Ramos (cell line): ENCODE data around the gene ZBTB40.

Source experiments
- in situ Hi-C: fragments of 300-500 bp; cut with MboI; formaldehyde crosslinking; loops from one replicate; pipeline ENCODE4 v1.14.3; 2022; ENCODE audit warnings: low sequenced_read_pairs; ENCODE audit not compliant: unreplicated experiment

Gene ZBTB40

DNA sequence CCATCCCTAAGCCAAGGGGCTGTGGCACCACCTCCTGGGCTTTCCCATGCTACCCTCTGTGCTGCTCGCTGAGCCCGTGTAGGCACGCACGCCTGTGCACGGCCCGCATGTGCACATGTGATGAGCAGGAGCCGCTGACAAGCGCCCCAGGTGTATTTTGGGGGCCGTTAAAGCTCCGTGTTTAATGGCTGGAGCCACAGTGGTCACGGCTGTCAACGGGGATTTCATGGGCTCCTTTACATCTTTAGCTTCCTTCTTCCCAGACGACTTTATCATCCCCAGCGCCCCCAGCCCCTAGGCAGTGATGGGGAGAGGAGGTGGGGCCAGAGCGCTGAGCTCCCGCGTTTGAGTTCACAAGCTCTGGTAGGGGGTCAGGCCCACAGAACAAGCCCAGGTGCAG lies 99.9 kb downstream of the ZBTB40 start:
- in situ Hi-C loops, result no loop called here

DNA sequence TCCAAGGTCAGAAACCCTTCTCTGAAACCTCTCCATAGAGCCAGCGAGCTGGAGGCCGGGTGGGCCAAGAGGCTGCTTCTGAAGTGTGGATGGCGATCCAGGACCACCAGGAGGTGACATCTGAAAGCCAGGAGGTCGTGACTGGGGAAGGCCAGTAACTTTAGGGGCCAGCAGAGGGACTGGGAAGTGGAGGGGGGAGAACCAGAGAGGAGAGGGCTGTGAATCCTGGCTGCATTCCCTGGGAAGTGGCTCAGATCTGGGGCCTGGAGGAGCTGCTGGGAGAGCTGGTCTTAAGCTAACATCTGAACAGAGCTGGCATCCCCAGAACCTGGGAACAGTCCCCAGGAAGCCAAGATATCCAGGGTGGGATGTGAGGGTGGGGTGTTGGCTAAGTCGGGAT lies 100.4 kb downstream of the ZBTB40 start:
- in situ Hi-C loops, result no loop called here

DNA sequence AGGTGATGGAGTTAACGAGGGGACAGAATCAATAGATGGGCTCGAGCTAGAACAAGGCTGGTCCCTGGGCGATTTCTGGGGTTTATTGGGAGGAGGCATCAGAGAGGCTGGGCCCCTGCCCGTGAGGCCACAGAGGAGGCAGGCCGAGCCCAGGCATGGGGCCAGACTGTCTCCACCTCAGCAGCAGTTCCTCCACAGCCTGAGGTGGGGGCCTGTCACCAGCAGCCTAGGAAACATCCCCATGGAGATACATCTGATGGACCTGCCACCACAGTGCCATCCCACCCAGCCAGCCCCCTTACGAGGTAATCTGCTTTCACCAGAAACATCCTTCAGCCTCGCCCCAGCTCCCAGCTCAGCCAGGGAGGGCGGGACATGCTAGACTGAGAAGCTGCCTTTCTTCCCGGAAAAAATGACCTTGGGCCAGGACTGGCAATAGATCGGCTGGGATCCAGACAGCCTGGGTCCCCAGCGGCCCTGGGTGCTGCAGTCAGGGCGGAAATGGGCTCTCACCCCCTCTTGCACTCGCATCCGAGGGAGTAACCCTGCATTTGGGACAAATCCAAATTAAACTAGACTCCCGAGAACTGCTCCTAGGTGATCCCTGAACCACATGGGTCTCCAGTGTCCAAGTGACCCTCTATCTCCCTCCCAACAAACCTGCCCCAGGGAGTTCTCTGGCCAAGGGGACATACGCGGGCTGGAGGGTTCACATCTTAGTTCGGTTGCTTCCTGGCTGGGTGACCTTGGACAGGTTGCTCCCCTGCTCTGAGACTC lies 101.6 kb downstream of the ZBTB40 start:
- in situ Hi-C loops, result no loop called here

DNA sequence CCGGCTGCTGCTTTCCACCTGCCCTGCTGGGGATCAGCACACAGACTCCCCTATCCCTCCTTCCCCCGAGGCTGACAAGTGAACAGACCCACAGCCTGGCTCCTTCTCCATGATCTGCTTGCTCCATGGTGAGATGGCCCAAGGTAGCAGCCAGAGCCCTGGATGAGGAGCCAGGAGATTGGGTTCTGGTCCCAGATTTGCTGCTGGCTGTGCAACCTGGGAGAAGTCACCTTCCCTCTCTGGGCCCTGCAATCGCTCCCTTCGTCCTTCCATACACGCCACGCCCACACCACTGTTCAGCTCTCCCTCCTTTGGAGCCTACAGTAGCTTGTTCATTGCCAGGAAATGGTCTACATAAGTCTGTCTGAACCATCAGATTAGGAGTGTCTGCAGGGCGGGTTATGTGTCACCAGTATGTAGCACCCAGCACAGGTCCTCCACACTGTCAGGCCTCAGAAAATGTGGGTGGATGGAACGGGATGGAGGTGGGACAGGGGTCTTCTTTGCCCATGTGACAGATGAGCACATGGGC lies 102.4 kb downstream of the ZBTB40 start:
- in situ Hi-C loops, result no loop called here

DNA sequence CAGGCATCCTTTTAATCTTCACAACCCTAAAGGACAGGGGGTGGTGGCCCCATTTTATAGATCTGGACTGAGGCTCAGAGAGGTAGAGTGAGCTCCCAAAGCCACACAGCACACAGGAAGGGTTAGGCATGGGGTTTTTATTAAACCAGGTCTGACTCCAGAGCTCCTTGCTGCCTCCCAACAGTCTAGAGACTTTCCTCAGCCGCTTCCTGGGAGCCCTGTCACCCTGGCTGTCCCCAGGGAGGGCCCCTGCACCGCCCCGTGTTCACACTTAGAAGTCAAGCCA lies 103.7 kb downstream of the ZBTB40 start:
- in situ Hi-C loops, result no loop called here

DNA sequence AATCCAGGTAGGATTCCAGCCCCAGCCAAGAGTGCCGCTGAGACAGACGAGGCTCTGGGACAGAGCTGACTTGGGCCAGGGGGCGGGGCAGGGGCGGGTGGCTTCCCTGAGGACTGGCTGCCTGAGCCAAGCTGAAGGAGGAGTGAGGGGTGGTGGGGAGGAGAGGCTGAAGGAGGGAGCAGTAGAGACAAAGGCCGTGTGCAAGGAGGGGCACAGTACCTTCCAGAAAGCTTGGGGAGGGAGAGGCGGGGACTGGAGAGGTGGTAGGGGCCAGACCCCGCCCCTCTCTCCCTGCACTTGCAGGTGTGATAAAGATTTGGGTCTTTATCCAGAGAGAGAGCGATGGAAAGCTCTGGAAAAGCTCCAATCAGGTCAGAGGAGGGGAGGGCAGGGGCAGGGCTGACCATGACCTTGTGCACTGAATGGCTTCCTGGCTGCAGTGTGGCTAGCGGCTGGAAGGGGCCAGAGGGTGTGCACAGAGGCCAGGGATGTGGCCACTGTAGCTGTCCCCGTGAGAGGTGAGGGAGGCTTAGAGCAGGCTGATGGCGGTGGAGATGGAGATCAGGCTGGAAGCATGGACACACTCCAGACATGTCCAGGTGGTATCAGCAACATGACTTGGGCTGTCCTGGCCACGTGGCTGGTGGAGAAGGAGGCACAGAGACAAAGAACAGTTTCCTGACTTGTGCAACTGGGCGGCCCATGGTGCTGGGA lies 104.9 kb downstream of the ZBTB40 start:
- in situ Hi-C loops, result no loop called here

DNA sequence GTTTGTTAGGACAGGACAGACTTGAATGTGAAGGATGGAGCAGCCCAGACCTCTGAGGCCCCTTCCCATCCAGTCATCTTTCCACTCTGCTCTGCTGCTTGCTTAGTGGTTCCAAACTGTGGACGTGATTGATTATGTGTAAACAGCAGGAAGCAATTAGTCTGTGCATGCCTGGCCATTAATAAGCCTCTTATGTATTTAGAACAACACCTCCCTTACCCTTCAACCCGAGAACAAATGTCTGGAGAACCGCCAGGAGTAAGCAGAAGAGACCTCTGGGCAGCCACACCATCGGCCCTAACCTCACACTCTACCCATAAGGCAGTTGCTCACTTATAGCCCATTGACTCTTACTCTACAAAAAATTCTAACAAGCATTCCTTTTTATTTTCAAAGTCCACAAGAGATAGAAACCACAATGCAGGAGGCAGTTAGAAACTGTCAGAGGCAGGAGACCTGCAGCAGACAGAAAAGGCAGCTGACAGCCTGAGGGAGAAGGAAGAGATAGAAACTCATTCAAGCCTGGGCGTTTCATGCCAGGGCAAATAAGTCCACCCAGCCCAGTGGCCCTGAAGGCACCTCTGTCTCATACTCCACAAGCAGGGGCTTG lies 105.8 kb downstream of the ZBTB40 start:
- in situ Hi-C loops, result no loop called here

DNA sequence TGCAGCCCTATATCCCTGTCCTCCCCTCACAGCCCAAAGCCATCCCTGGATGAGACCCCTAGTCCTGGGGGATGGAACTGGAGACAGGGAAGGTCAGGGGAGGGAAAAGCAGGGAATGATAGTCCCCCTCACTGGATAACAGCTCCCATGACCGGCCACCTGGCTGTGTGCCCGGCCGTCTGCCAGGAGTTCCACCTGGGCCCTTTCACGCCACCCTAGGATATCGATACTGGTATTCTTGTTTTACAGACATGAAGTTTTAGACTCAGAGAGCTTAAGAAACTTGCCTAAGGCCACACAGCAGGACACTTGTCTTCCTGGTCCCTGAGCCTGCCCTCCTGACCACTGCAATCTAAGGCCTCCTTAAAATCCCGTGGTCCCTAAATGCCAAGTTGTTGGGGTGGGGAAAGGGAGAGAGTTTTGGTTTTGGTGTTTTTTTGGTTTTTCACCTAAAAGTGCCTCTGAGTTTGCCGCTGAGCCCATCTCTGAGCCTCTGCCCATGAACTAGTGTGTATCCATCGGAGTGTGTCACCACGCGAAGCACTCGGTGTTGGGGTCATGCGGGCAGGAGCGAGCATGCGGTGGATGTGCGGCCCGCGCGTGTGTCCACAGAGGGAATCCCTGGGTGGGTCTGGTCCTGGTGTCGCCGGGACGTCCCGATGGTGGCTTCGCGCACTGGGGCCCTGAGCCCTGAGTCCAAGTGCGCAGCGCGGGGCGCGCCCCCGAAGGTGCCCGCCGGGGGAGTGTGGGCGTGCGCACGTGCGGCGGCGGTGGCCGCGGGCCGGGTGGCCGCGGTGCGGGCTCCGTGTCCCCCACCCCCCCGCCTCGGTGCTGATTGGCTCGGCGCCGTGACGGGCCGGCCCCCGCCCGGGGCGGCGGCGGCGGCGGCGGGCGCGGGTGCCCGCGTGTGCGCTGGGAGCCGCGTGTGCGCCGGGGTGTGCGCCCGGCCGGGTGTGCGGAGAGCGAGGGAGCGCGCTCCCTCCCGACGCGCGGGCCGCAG lies 111.2 kb downstream of the ZBTB40 start, which contains the start of gene EPHA8:
TSS of gene EPHA8 (plus strand) at position 906 of the 1,000 bp plus-strand sequence. CDS start 147 bp downstream, outside the sequence.
- in situ Hi-C loops, result no loop called here

DNA sequence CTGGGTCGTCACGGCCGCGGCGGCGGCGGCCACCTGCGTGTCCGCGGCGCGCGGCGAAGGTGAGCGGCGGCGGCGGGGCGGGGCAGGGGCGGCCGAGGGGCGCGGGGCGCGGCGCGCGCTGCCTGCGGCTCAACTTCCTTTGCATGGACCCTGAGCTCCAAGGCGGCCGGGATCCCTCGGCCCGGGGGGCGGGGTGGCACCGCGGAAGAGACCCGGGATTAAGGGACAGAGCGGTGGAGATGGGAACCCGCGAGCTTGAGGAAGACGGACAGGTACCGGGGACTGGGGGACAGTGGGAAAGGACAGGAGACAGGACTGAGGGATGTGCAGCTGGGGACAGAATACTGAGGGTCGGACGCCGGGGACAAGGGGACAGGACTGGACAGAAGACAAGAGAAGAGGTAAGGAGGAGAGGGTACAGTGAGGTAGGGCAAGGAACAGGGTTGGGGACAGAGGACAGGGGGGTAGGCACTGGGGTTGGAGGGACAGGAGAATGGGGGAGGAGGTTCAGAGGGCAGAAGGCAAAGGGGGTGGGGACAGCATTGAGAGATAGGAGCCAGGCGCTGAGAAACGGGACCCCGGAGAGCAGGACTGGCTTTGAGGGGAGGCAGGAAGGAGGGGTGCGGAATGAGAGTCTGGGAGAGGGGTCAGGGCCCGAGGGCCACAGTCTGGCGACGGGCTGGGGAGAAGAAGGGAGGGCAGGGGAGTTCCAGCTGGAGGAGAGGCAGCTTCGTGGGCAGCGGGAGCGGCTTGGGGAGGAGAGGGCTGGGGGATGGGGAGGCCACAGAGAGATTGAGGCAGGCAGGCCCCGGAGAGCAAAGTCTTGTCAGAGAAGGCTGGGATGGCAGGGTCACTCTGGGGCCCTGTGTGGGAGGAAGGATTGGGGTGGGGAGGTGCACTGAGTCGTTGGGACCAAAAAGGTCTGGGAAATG lies 112.3 kb downstream of the ZBTB40 start:
- in situ Hi-C loops, result no loop called here

DNA sequence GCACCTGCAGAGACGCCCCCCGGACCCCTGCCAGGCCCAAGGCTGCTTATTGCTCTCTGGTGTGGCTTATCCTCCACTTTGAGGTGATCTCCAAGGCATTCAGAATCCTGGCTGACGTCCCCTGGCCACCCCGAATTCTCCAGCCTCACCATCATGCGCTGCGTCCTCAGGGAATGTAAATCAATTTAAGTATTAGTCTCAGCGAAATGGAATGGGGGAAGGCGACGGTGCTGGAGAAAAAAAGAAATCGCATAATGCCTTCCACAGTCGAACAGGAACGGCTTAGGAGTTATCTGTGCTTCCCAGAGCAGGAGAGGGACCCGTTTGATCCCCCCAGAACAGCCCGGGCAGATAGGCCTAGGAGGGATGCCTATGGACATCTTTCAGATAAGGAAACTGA lies 114.5 kb downstream of the ZBTB40 start:
- in situ Hi-C loops, result no loop called here

DNA sequence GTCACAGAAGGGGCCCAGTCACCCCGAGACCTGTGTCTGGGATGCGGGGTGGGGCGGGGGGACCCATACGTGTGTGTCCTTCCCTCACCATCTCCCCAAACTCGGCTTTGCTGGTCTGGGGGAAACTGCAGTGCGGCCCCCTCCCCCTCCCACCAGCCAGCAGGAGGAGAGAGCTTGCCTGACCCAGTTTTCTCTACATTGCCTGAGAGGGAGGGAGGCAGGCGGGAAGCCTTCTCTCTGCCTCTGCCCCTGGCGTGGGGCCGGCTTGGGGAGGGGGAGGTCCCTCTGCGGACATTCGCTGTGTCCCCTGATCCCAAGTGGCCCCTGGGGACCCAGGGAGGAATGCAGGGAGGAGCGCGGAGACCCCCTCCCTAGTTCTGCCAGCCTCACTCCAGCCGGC lies 115.5 kb downstream of the ZBTB40 start:
- in situ Hi-C loops, result no loop called here

DNA sequence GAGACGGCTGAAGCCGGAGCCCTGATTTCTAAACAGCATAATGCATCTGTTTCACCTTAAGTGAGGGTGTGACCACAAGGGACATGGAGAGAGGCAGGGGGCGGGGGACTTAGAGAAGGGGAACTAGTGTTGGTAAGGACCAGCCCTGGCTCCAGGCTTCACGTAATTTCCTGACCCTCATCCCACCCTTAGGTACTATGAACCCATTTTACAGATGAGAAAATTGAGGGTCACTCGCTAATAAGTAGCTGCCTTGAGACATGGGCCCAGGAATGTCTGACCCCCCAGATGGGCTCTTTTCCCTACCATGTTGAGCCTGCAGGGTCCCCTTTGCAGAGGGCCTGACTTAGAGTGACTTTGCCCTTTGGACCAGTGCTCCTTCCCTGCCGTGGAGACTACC lies 116.3 kb downstream of the ZBTB40 start:
- in situ Hi-C loops, result no loop called here

DNA sequence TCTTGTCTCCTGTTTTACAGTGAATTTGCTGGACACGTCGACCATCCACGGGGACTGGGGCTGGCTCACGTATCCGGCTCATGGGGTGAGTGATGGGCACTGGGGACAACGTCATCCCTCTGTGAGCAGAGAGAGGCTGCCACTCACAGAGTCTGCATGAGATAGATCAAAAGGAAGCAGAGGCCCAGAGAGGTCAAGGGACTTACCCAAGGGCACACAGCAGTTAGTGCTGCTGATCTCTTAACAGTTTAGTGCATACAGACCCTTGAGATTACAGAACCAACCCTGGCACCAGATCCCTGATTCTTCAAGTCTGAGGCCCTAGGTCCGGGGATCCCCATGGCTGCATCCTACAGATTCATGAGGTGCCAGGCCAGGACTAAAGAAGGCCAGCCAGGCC lies 117.6 kb downstream of the ZBTB40 start:
- in situ Hi-C loops, result no loop called here

DNA sequence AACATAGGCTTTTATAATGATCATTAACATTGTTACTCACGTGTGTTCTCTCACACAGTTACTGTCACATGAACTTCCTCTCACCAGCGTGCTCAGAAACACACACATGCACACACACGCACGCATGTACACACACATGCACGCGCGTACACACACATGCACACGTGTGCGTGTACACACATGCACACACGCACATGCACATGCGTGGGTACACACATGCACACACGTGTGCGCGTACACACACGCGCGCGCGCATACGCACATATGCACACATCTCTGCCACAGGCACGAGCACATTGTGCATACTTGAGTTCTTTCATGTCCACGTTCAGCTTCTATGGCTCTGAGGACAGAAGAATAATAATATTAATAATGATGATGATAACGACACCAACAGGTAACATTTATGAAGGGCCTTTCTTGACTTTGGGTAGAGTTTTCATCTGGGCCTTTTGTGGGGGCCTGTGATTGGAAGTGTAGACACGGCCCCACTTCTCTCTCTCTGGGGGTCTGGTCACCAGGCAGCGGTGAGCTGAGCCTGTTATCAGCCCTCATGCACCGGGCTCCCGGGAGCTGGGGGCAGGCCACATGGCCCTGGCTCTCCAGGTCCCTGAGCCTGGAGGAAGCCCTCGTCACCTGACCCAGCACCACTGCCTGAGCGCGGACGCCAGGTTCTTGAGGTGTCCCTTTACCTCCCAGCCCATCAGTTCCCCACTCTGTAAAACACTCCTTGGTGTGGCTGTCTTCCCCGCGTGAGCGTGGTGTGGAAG lies 118.7 kb downstream of the ZBTB40 start:
- in situ Hi-C loops, result no loop called here

DNA sequence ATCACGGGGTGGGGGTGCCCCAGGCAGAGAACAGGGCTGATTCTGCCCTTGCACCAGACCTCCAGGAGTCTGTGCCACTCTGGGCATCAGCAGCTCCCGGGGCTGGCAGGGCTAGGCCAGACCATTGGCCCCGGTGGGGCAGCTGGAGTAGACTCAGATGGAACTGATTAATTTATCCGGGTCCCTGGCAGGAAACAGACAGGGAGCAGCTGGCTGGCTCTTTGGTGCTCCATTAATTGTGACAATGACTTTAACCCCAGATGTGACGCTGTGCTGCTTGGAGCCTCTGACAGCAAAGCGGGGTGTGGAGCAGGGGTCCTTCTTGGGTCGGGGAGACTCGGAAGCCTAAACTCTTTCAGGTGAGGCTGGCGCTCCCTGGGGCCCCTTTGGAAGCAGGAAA lies 121.2 kb downstream of the ZBTB40 start:
- in situ Hi-C loops, result no loop called here

DNA sequence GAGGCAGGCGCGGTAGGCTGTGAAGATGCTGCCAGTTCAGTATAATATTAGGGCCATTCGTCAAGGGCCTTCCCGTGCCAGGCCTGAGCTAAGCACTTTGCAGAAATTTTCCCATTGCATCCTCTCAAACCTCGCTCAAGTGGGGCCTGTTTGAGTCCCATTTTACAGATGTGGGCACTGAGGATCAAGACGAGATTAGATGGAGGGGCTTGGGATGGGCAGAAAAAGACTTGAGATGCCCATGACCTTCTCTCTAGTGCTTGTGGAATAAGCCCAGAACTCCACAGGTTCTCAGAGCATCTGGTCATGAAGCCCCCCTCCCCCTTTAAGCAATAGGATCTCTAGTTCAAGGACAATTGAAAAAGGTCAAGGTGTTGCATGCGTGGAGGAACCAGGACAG lies 121.6 kb downstream of the ZBTB40 start:
- in situ Hi-C loops, result no loop called here

DNA sequence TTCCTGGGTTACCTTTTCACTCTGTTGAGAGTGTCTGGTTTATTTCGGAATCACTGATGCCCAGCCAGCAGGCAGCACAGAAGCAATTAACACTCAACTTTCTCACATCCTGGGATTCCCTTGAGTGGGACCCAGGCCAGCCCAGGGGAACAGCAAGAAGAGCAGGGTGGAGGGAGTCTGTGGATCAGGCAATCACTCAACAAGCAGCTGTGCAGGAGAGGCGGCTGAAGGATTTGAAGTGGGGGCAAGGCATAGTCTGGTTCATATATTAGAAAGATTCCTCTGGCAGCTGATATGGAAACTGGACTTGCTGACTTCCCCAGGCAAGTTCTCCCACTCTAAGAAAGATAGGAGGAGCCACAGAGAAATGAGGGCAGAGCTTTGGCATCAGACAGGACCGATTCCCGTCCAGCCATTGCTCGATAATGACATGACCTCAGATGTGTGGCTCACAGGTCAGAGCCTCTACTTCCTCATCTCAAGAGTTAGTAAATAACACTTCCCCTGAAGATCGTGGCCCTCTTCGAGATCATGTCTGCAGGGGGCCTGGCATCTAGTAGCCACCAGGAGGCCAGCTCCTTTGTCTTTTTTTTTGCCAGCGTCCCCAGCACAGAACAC lies 124.0 kb downstream of the ZBTB40 start:
- in situ Hi-C loops, result no loop called here

DNA sequence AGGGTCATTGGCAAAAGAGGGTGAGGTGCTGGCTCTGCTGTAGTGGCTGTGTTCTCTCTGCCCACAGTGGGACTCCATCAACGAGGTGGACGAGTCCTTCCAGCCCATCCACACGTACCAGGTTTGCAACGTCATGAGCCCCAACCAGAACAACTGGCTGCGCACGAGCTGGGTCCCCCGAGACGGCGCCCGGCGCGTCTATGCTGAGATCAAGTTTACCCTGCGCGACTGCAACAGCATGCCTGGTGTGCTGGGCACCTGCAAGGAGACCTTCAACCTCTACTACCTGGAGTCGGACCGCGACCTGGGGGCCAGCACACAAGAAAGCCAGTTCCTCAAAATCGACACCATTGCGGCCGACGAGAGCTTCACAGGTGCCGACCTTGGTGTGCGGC lies 124.5 kb downstream of the ZBTB40 start:
- in situ Hi-C loops, result no loop called here
